ENCODE results near the gene MUCL3.

MUCL3 gene

GRCh38 chr6:30940361-30940986 is at the start of gene MUCL3:
TSS of gene MUCL3 (plus strand) at chr6:30940973. CDS start at chr6:30941000, 27 bp downstream.
- Histone ChIP-seq H3K4me1 (ENCODE audit: control insufficient read depth, insufficient read depth, low read length) (peaks cover 3% of the 10 kb centered on the region), H3K27me3 (replicated peaks; ENCODE audit: control insufficient read depth, insufficient read depth, low read length) (peaks cover 67% of the 10 kb centered on the region), H3K9ac (ENCODE audit: low read length) (no peak within 1 kb of the TSS), H3K36me3 (ENCODE audit: control insufficient read depth, insufficient read depth, low read length, severe bottlenecking) (no peaks in the 10 kb centered on the region), H3K4me3 (ENCODE audit: low read length) (no peak within 1 kb of the TSS), H3K9me3 (ENCODE audit: control insufficient read depth, low read length) (no peaks in the 10 kb centered on the region)
- DNase-seq (ENCODE audit: low read depth) = no peak

GRCh38 chr6:30891450-30891723 is 49.4 kb upstream of the MUCL3 start:
- peaks cover 31% of the 10 kb centered on the region for H3K36me3 ChIP-seq (ENCODE audit: control insufficient read depth, insufficient read depth, low read length, severe bottlenecking)

GRCh38 chr6:30891816-30892538 is 48.8 kb upstream of the MUCL3 start:
- H3K9me3 ChIP-seq (ENCODE audit: control insufficient read depth, low read length) = no peaks in the 10 kb centered on the region
- peaks cover 31% of the 10 kb centered on the region for H3K36me3 ChIP-seq (ENCODE audit: control insufficient read depth, insufficient read depth, low read length, severe bottlenecking)
- H3K9ac ChIP-seq (ENCODE audit: low read length) = no peak overlapping the region
- DNase-seq (ENCODE audit: low read depth) = no peak
- peaks cover 17% of the 10 kb centered on the region for H3K4me1 ChIP-seq (ENCODE audit: control insufficient read depth, insufficient read depth, low read length)
- H3K4me3 ChIP-seq (ENCODE audit: low read length) = no peak overlapping the region
- H3K27me3 ChIP-seq (replicated peaks; ENCODE audit: control insufficient read depth, insufficient read depth, low read length) = no peaks in the 10 kb centered on the region

More at GRCh38 chr6:30891450-30891723, 49.4 kb upstream of the MUCL3 start:
- DNase-seq (ENCODE audit: low read depth) = no peak
- Histone ChIP-seq H3K9me3 (ENCODE audit: control insufficient read depth, low read length) (no peaks in the 10 kb centered on the region), H3K9ac (ENCODE audit: low read length) (no peak overlapping the region), H3K4me3 (ENCODE audit: low read length) (no peak overlapping the region), H3K4me1 (ENCODE audit: control insufficient read depth, insufficient read depth, low read length) (peaks cover 21% of the 10 kb centered on the region), H3K27me3 (replicated peaks; ENCODE audit: control insufficient read depth, insufficient read depth, low read length) (no peaks in the 10 kb centered on the region)

GRCh38 chr6:30893001-30893591 is 47.7 kb upstream of the MUCL3 start:
- DNase-seq (ENCODE audit: low read depth) = no peak
- Histone ChIP-seq H3K9ac (ENCODE audit: low read length) (no peak overlapping the region), H3K4me1 (ENCODE audit: control insufficient read depth, insufficient read depth, low read length) (peaks cover 7% of the 10 kb centered on the region), H3K4me3 (ENCODE audit: low read length) (no peak overlapping the region), H3K36me3 (ENCODE audit: control insufficient read depth, insufficient read depth, low read length, severe bottlenecking) (peaks cover 40% of the 10 kb centered on the region), H3K27me3 (replicated peaks; ENCODE audit: control insufficient read depth, insufficient read depth, low read length) (no peaks in the 10 kb centered on the region), H3K9me3 (ENCODE audit: control insufficient read depth, low read length) (no peaks in the 10 kb centered on the region)

- Histone ChIP-seq H3K4me3 (ENCODE audit: low read length) (no peak overlapping the region), H3K9ac (ENCODE audit: low read length) (no peak overlapping the region), H3K27me3 (replicated peaks; ENCODE audit: control insufficient read depth, insufficient read depth, low read length) (no peaks in the 10 kb centered on the region), H3K36me3 (ENCODE audit: control insufficient read depth, insufficient read depth, low read length, severe bottlenecking) (peaks cover 46% of the 10 kb centered on the region), H3K9me3 (ENCODE audit: control insufficient read depth, low read length) (no peaks in the 10 kb centered on the region), H3K4me1 (ENCODE audit: control insufficient read depth, insufficient read depth, low read length) (peaks cover 2% of the 10 kb centered on the region)
- DNase-seq (ENCODE audit: low read depth) = no peak
Measured at GRCh38 chr6:30893666-30894065, 47.1 kb upstream of the MUCL3 start.

GRCh38 chr6:30894381-30894780 is 46.4 kb upstream of the MUCL3 start:
- H3K4me3 ChIP-seq (ENCODE audit: low read length) = no peak overlapping the region
- H3K4me1 ChIP-seq (ENCODE audit: control insufficient read depth, insufficient read depth, low read length) = no peaks in the 10 kb centered on the region
- peaks cover 53% of the 10 kb centered on the region for H3K36me3 ChIP-seq (ENCODE audit: control insufficient read depth, insufficient read depth, low read length, severe bottlenecking)
- no peak overlapping the region for H3K9ac ChIP-seq (ENCODE audit: low read length)
- no peaks in the 10 kb centered on the region for H3K9me3 ChIP-seq (ENCODE audit: control insufficient read depth, low read length)
- no peak for DNase-seq (ENCODE audit: low read depth)
- H3K27me3 ChIP-seq (replicated peaks; ENCODE audit: control insufficient read depth, insufficient read depth, low read length) = no peaks in the 10 kb centered on the region

GRCh38 chr6:30894935-30895334 is 45.8 kb upstream of the MUCL3 start:
- no peak overlapping the region for H3K9ac ChIP-seq (ENCODE audit: low read length)
- H3K4me3 ChIP-seq (ENCODE audit: low read length) = no peak overlapping the region
- H3K9me3 ChIP-seq (ENCODE audit: control insufficient read depth, low read length) = no peaks in the 10 kb centered on the region
- peaks cover 55% of the 10 kb centered on the region for H3K36me3 ChIP-seq (ENCODE audit: control insufficient read depth, insufficient read depth, low read length, severe bottlenecking)
- no peaks in the 10 kb centered on the region for H3K27me3 ChIP-seq (replicated peaks; ENCODE audit: control insufficient read depth, insufficient read depth, low read length)
- no peaks in the 10 kb centered on the region for H3K4me1 ChIP-seq (ENCODE audit: control insufficient read depth, insufficient read depth, low read length)
- DNase-seq (ENCODE audit: low read depth) = no peak

GRCh38 chr6:30895343-30895742 is 45.4 kb upstream of the MUCL3 start:
- Histone ChIP-seq H3K36me3 (ENCODE audit: control insufficient read depth, insufficient read depth, low read length, severe bottlenecking) (peaks cover 54% of the 10 kb centered on the region), H3K9ac (ENCODE audit: low read length) (no peak overlapping the region), H3K4me3 (ENCODE audit: low read length) (no peak overlapping the region), H3K9me3 (ENCODE audit: control insufficient read depth, low read length) (no peaks in the 10 kb centered on the region), H3K27me3 (replicated peaks; ENCODE audit: control insufficient read depth, insufficient read depth, low read length) (no peaks in the 10 kb centered on the region), H3K4me1 (ENCODE audit: control insufficient read depth, insufficient read depth, low read length) (no peaks in the 10 kb centered on the region)
- no peak for DNase-seq (ENCODE audit: low read depth)

- Histone ChIP-seq H3K4me3 (ENCODE audit: low read length) (no peak overlapping the region), H3K9ac (ENCODE audit: low read length) (no peak overlapping the region), H3K4me1 (ENCODE audit: control insufficient read depth, insufficient read depth, low read length) (no peaks in the 10 kb centered on the region), H3K9me3 (ENCODE audit: control insufficient read depth, low read length) (no peaks in the 10 kb centered on the region), H3K27me3 (replicated peaks; ENCODE audit: control insufficient read depth, insufficient read depth, low read length) (no peaks in the 10 kb centered on the region), H3K36me3 (ENCODE audit: control insufficient read depth, insufficient read depth, low read length, severe bottlenecking) (peaks cover 53% of the 10 kb centered on the region)
- no peak for DNase-seq (ENCODE audit: low read depth)
Measured at GRCh38 chr6:30896541-30896940, 44.2 kb upstream of the MUCL3 start.

GRCh38 chr6:30897882-30898281 is 42.9 kb upstream of the MUCL3 start:
- Histone ChIP-seq H3K4me3 (ENCODE audit: low read length) (no peak overlapping the region), H3K36me3 (ENCODE audit: control insufficient read depth, insufficient read depth, low read length, severe bottlenecking) (peaks cover 51% of the 10 kb centered on the region), H3K4me1 (ENCODE audit: control insufficient read depth, insufficient read depth, low read length) (no peaks in the 10 kb centered on the region), H3K27me3 (replicated peaks; ENCODE audit: control insufficient read depth, insufficient read depth, low read length) (no peaks in the 10 kb centered on the region), H3K9ac (ENCODE audit: low read length) (no peak overlapping the region), H3K9me3 (ENCODE audit: control insufficient read depth, low read length) (no peaks in the 10 kb centered on the region)
- no peak for DNase-seq (ENCODE audit: low read depth)

GRCh38 chr6:30898750-30899360 is 41.9 kb upstream of the MUCL3 start:
- Histone ChIP-seq H3K27me3 (replicated peaks; ENCODE audit: control insufficient read depth, insufficient read depth, low read length) (no peaks in the 10 kb centered on the region), H3K36me3 (ENCODE audit: control insufficient read depth, insufficient read depth, low read length, severe bottlenecking) (peaks cover 43% of the 10 kb centered on the region), H3K9me3 (ENCODE audit: control insufficient read depth, low read length) (no peaks in the 10 kb centered on the region), H3K9ac (ENCODE audit: low read length) (no peak overlapping the region), H3K4me1 (ENCODE audit: control insufficient read depth, insufficient read depth, low read length) (no peaks in the 10 kb centered on the region), H3K4me3 (ENCODE audit: low read length) (no peak overlapping the region)
- no peak for DNase-seq (ENCODE audit: low read depth)

Data from adipocyte (in vitro differentiated cells).